ENCODE results near the gene ATP13A5. TPM values are rescaled to one million over a fixed set of nuclear protein-coding genes. Genes with fewer than 3 reads are reported as not detected.

The ATP13A5 gene
- total RNA-seq = under 1 TPM in 7 of 8 experiments, not detected in 1; 0.21 to 0.92 (median 0.49) TPM

- no peak within 1 kb of the TSS for H3K27ac ChIP-seq
- no peak within 1 kb of the TSS for H3K4me3 ChIP-seq
- H3K4me1 ChIP-seq (replicated peaks in 1 of 2) = peaks cover 0 to 4% of the 10 kb centered on the region in 2 donors
- no peak for ATAC-seq (replicated peaks in 6 of 8)
- in situ Hi-C loops (cut with MboI; ENCODE audit: low pct_unique_long_range_greater_than_20kb in 2 of 9, low sequenced_read_pairs in 9 of 9, unreplicated experiment in 9 of 9) = no loop called here
- WGBS, 10 experiments = 0 to 97% (median 71%) methylated on average over 1 to 6 of the region's 6 CpGs; no CpG with 5 or more reads in 1 of the 10 experiments
Measured at GRCh38 chr3:193378706-193379105, at the start of gene ATP13A5. Gene ATP13A5, minus strand, starts transcription at chr3:193378753. Its CDS starts 28 bp downstream, at chr3:193378725.

GRCh38 chr3:193418576-193419373, 40.2 kb upstream of the ATP13A5 start:
- 10 to 100% (median 100%) methylated on average over 1 to 2 of the region's 4 CpGs; no CpG with 5 or more reads in 4 of the 10 experiments for WGBS, 10 experiments
- in situ Hi-C loops (cut with MboI; ENCODE audit: low pct_unique_long_range_greater_than_20kb in 2 of 9, low sequenced_read_pairs in 9 of 9, unreplicated experiment in 9 of 9) = no loop called here

GRCh38 chr3:193416629-193417028, 38.1 kb upstream of the ATP13A5 start:
- no peak overlapping the region for H3K27ac ChIP-seq
- in situ Hi-C loops (cut with MboI; ENCODE audit: low pct_unique_long_range_greater_than_20kb in 2 of 9, low sequenced_read_pairs in 9 of 9, unreplicated experiment in 9 of 9) = no loop called here
- H3K4me1 ChIP-seq (replicated peaks in 1 of 2) = no peaks in the 10 kb centered on the region
- ATAC-seq (replicated peaks in 6 of 8) = no peak
- no peak overlapping the region for H3K4me3 ChIP-seq
- 50 to 100% (median 91%) methylated on average over 1 to 2 of the region's 2 CpGs; no CpG with 5 or more reads in 1 of the 10 experiments for WGBS, 10 experiments

More at GRCh38 chr3:193418576-193419373, 40.2 kb upstream of the ATP13A5 start:
- no peak for ATAC-seq (replicated peaks in 6 of 8)
- no peaks in the 10 kb centered on the region for H3K4me1 ChIP-seq (replicated peaks in 1 of 2)
- H3K27ac ChIP-seq = no peak overlapping the region
- H3K4me3 ChIP-seq = no peak overlapping the region

GRCh38 chr3:193407688-193408087, 29.1 kb upstream of the ATP13A5 start:
- Histone ChIP-seq H3K4me1 (replicated peaks in 1 of 2) (no peaks in the 10 kb centered on the region), H3K27ac (no peak overlapping the region), H3K4me3 (no peak overlapping the region)
- no peak for ATAC-seq (replicated peaks in 6 of 8)
- WGBS, 10 experiments = 0 to 78% (median 33%) methylated on average over 1 of the region's 1 CpG; no CpG with 5 or more reads in 4 of the 10 experiments
- in situ Hi-C loops (cut with MboI; ENCODE audit: low pct_unique_long_range_greater_than_20kb in 2 of 9, low sequenced_read_pairs in 9 of 9, unreplicated experiment in 9 of 9) = no loop called here

- no peak overlapping the region for H3K4me3 ChIP-seq
- H3K27ac ChIP-seq = no peak overlapping the region
- in situ Hi-C loops (cut with MboI; ENCODE audit: low pct_unique_long_range_greater_than_20kb in 2 of 9, low sequenced_read_pairs in 9 of 9, unreplicated experiment in 9 of 9) = no loop called here
- no peaks in the 10 kb centered on the region for H3K4me1 ChIP-seq (replicated peaks in 1 of 2)
- no peak for ATAC-seq (replicated peaks in 6 of 8)
- WGBS, 10 experiments = 0 to 100% (median 55%) methylated on average over 1 to 6 of the region's 6 CpGs; no CpG with 5 or more reads in 1 of the 10 experiments
Measured at GRCh38 chr3:193407112-193407511, 28.6 kb upstream of the ATP13A5 start.

GRCh38 chr3:193403307-193403706, 24.8 kb upstream of the ATP13A5 start:
- H3K27ac ChIP-seq = no peak overlapping the region
- no peak for ATAC-seq (replicated peaks in 6 of 8)
- H3K4me3 ChIP-seq = no peak overlapping the region
- H3K4me1 ChIP-seq (replicated peaks in 1 of 2) = no peaks in the 10 kb centered on the region
- in situ Hi-C loops (cut with MboI; ENCODE audit: low pct_unique_long_range_greater_than_20kb in 2 of 9, low sequenced_read_pairs in 9 of 9, unreplicated experiment in 9 of 9) = no loop called here
- 7 to 100% (median 80%) methylated on average over 1 to 2 of the region's 2 CpGs; no CpG with 5 or more reads in 3 of the 10 experiments for WGBS, 10 experiments

- Histone ChIP-seq H3K4me1 (replicated peaks in 1 of 2) (no peaks in the 10 kb centered on the region), H3K27ac (no peak overlapping the region), H3K4me3 (no peak overlapping the region)
- ATAC-seq (replicated peaks in 6 of 8) = peak in 1 of 8 experiments; percentile 57
- in situ Hi-C loops (cut with MboI; ENCODE audit: low pct_unique_long_range_greater_than_20kb in 2 of 9, low sequenced_read_pairs in 9 of 9, unreplicated experiment in 9 of 9) = no loop called here
Measured at GRCh38 chr3:193400304-193400703, 21.8 kb upstream of the ATP13A5 start.

GRCh38 chr3:193396451-193397244, 18.1 kb upstream of the ATP13A5 start:
- Histone ChIP-seq H3K4me3 (no peak overlapping the region), H3K27ac (no peak overlapping the region), H3K4me1 (replicated peaks in 1 of 2) (no peaks in the 10 kb centered on the region)
- in situ Hi-C loops (cut with MboI; ENCODE audit: low pct_unique_long_range_greater_than_20kb in 2 of 9, low sequenced_read_pairs in 9 of 9, unreplicated experiment in 9 of 9) = no loop called here
- 0 to 93% (median 67%) methylated on average over 1 to 6 of the region's 7 CpGs; no CpG with 5 or more reads in 1 of the 10 experiments for WGBS, 10 experiments
- no peak for ATAC-seq (replicated peaks in 6 of 8)

GRCh38 chr3:193391902-193392301, 13.3 kb upstream of the ATP13A5 start:
- in situ Hi-C loops (cut with MboI; ENCODE audit: low pct_unique_long_range_greater_than_20kb in 2 of 9, low sequenced_read_pairs in 9 of 9, unreplicated experiment in 9 of 9) = no loop called here
- Histone ChIP-seq H3K4me1 (replicated peaks in 1 of 2) (peaks cover 0 to 7% of the 10 kb centered on the region in 2 donors), H3K4me3 (no peak overlapping the region), H3K27ac (no peak overlapping the region)
- peak in 3 of 8 experiments; percentile 94 to 96 (median 96) for ATAC-seq (replicated peaks in 6 of 8)
- WGBS, 10 experiments = 33 to 83% (median 66%) methylated on average over 1 to 2 of the region's 3 CpGs; no CpG with 5 or more reads in 4 of the 10 experiments

GRCh38 chr3:193389335-193389734, 10.8 kb upstream of the ATP13A5 start:
- no peak overlapping the region for H3K4me3 ChIP-seq
- in situ Hi-C loops (cut with MboI; ENCODE audit: low pct_unique_long_range_greater_than_20kb in 2 of 9, low sequenced_read_pairs in 9 of 9, unreplicated experiment in 9 of 9) = no loop called here
- peaks cover 0 to 7% of the 10 kb centered on the region in 2 donors for H3K4me1 ChIP-seq (replicated peaks in 1 of 2)
- ATAC-seq (replicated peaks in 6 of 8) = no peak
- 0 to 100% (median 100%) methylated on average over 1 to 2 of the region's 2 CpGs; no CpG with 5 or more reads in 3 of the 10 experiments for WGBS, 10 experiments
- no peak overlapping the region for H3K27ac ChIP-seq

- H3K4me1 ChIP-seq (replicated peaks in 1 of 2) = peaks cover 0 to 7% of the 10 kb centered on the region in 2 donors
- H3K27ac ChIP-seq = no peak overlapping the region
- ATAC-seq (replicated peaks in 6 of 8) = no peak
- no peak overlapping the region for H3K4me3 ChIP-seq
- in situ Hi-C loops (cut with MboI; ENCODE audit: low pct_unique_long_range_greater_than_20kb in 2 of 9, low sequenced_read_pairs in 9 of 9, unreplicated experiment in 9 of 9) = no loop called here
- WGBS, 10 experiments = 0 to 85% (median 17%) methylated on average over 1 to 6 of the region's 6 CpGs; no CpG with 5 or more reads in 2 of the 10 experiments
Measured at GRCh38 chr3:193388361-193388760, 9.8 kb upstream of the ATP13A5 start.

GRCh38 chr3:193387596-193387995, 9.0 kb upstream of the ATP13A5 start:
- WGBS, 10 experiments = 0 to 40% (median 23%) methylated on average over 1 to 2 of the region's 2 CpGs; no CpG with 5 or more reads in 5 of the 10 experiments
- in situ Hi-C loops (cut with MboI; ENCODE audit: low pct_unique_long_range_greater_than_20kb in 2 of 9, low sequenced_read_pairs in 9 of 9, unreplicated experiment in 9 of 9) = no loop called here
- ATAC-seq (replicated peaks in 6 of 8) = no peak
- H3K4me1 ChIP-seq (replicated peaks in 1 of 2) = peaks cover 0 to 7% of the 10 kb centered on the region in 2 donors
- H3K4me3 ChIP-seq = no peak overlapping the region
- no peak overlapping the region for H3K27ac ChIP-seq

- in situ Hi-C loops (cut with MboI; ENCODE audit: low pct_unique_long_range_greater_than_20kb in 2 of 9, low sequenced_read_pairs in 9 of 9, unreplicated experiment in 9 of 9) = no loop called here
- ATAC-seq (replicated peaks in 6 of 8) = no peak
- no peak overlapping the region for H3K27ac ChIP-seq
- 0 to 100% (median 43%) methylated on average over 1 to 2 of the region's 2 CpGs; no CpG with 5 or more reads in 1 of the 10 experiments for WGBS, 10 experiments
- peaks cover 0 to 4% of the 10 kb centered on the region in 2 donors for H3K4me1 ChIP-seq (replicated peaks in 1 of 2)
- H3K4me3 ChIP-seq = no peak overlapping the region
Measured at GRCh38 chr3:193377591-193377990, 962 bp downstream of the ATP13A5 start.

Data from motor neuron (in vitro differentiated cells).